ENCODE data around the gene PRICKLE2. TPM values are rescaled to one million over a fixed set of nuclear protein-coding genes. Genes with fewer than 3 reads are reported as not detected.

The PRICKLE2 gene
- total RNA-seq, 1 experiment from 2014 or later, result 18.3 TPM

- H3K4me1 ChIP-seq (replicated peaks), result no peaks in the 10 kb centered on the region
- no peak for DNase-seq (ENCODE audit: low read depth in 1 of 2, low spot score in 2 of 2)
- no peaks in the 10 kb centered on the region for H3K9me3 ChIP-seq (replicated peaks)
- no peak overlapping the region for H3K27ac ChIP-seq
- no peaks in the 10 kb centered on the region for H3K27me3 ChIP-seq (replicated peaks)
- no peak overlapping the region for H3K4me3 ChIP-seq
- peaks cover 28% of the 10 kb centered on the region for H3K36me3 ChIP-seq
These were observed 95.7 kb downstream of the PRICKLE2 start for GRCh38 chr3:64129581-64129980.

- Histone ChIP-seq H3K36me3 (peaks cover 32% of the 10 kb centered on the region), H3K4me3 (no peak overlapping the region)
- no peak for DNase-seq (ENCODE audit: low read depth in 1 of 2, low spot score in 2 of 2)
These were observed 96.2 kb downstream of the PRICKLE2 start for GRCh38 chr3:64129106-64129505.

GRCh38 chr3:64125561-64125960 lies 99.7 kb downstream of the PRICKLE2 start:
- no peak overlapping the region for H3K27ac ChIP-seq
- H3K27me3 ChIP-seq (replicated peaks), result no peaks in the 10 kb centered on the region
- H3K4me1 ChIP-seq (replicated peaks), result no peaks in the 10 kb centered on the region
- DNase-seq (ENCODE audit: low read depth in 1 of 2, low spot score in 2 of 2), result no peak
- H3K4me3 ChIP-seq, result no peak overlapping the region
- H3K9me3 ChIP-seq (replicated peaks), result no peaks in the 10 kb centered on the region
- H3K36me3 ChIP-seq, result peaks cover 46% of the 10 kb centered on the region

More at GRCh38 chr3:64129106-64129505, 96.2 kb downstream of the PRICKLE2 start:
- Histone ChIP-seq H3K9me3 (replicated peaks) (no peaks in the 10 kb centered on the region), H3K4me1 (replicated peaks) (no peaks in the 10 kb centered on the region), H3K27ac (no peak overlapping the region), H3K27me3 (replicated peaks) (no peaks in the 10 kb centered on the region)

GRCh38 chr3:64123931-64124330 lies 101.3 kb downstream of the PRICKLE2 start:
- peaks cover 56% of the 10 kb centered on the region for H3K36me3 ChIP-seq
- no peaks in the 10 kb centered on the region for H3K27me3 ChIP-seq (replicated peaks)
- no peak overlapping the region for H3K27ac ChIP-seq
- H3K4me1 ChIP-seq (replicated peaks), result no peaks in the 10 kb centered on the region
- no peaks in the 10 kb centered on the region for H3K9me3 ChIP-seq (replicated peaks)
- DNase-seq (ENCODE audit: low read depth in 1 of 2, low spot score in 2 of 2), result no peak
- no peak overlapping the region for H3K4me3 ChIP-seq

- Histone ChIP-seq H3K4me3 (no peak overlapping the region), H3K36me3 (peaks cover 53% of the 10 kb centered on the region), H3K27ac (no peak overlapping the region), H3K4me1 (replicated peaks) (no peaks in the 10 kb centered on the region), H3K9me3 (replicated peaks) (no peaks in the 10 kb centered on the region), H3K27me3 (replicated peaks) (no peaks in the 10 kb centered on the region)
- DNase-seq (ENCODE audit: low read depth in 1 of 2, low spot score in 2 of 2), result no peak
These were observed 102.8 kb downstream of the PRICKLE2 start for GRCh38 chr3:64122476-64122875.

- Histone ChIP-seq H3K4me3 (no peak overlapping the region), H3K4me1 (replicated peaks) (no peaks in the 10 kb centered on the region), H3K27me3 (replicated peaks) (no peaks in the 10 kb centered on the region), H3K36me3 (peaks cover 50% of the 10 kb centered on the region), H3K9me3 (replicated peaks) (no peaks in the 10 kb centered on the region), H3K27ac (no peak overlapping the region)
- DNase-seq (ENCODE audit: low read depth in 1 of 2, low spot score in 2 of 2), result no peak
These were observed 103.4 kb downstream of the PRICKLE2 start for GRCh38 chr3:64121750-64122311.

- Histone ChIP-seq H3K4me1 (replicated peaks) (no peaks in the 10 kb centered on the region), H3K9me3 (replicated peaks) (no peaks in the 10 kb centered on the region), H3K27me3 (replicated peaks) (no peaks in the 10 kb centered on the region), H3K27ac (no peak overlapping the region), H3K36me3 (peaks cover 49% of the 10 kb centered on the region), H3K4me3 (no peak overlapping the region)
- no peak for DNase-seq (ENCODE audit: low read depth in 1 of 2, low spot score in 2 of 2)
These were observed 104.4 kb downstream of the PRICKLE2 start for GRCh38 chr3:64120876-64121275.

- H3K27ac ChIP-seq, result no peak overlapping the region
- no peaks in the 10 kb centered on the region for H3K4me1 ChIP-seq (replicated peaks)
- H3K4me3 ChIP-seq, result no peak overlapping the region
- no peaks in the 10 kb centered on the region for H3K27me3 ChIP-seq (replicated peaks)
- DNase-seq (ENCODE audit: low read depth in 1 of 2, low spot score in 2 of 2), result no peak
- peaks cover 32% of the 10 kb centered on the region for H3K36me3 ChIP-seq
- peaks cover 4% of the 10 kb centered on the region; the same call in 1 of the 2 replicates for H3K9me3 ChIP-seq (replicated peaks)
These were observed 107.8 kb downstream of the PRICKLE2 start for GRCh38 chr3:64117483-64117882.

GRCh38 chr3:64114651-64115050 lies 110.6 kb downstream of the PRICKLE2 start:
- no peaks in the 10 kb centered on the region for H3K27me3 ChIP-seq (replicated peaks)
- no peak overlapping the region for H3K4me3 ChIP-seq
- H3K36me3 ChIP-seq, result peaks cover 28% of the 10 kb centered on the region
- H3K4me1 ChIP-seq (replicated peaks), result no peaks in the 10 kb centered on the region
- peaks cover 4% of the 10 kb centered on the region; the same call in 1 of the 2 replicates for H3K9me3 ChIP-seq (replicated peaks)
- no peak overlapping the region for H3K27ac ChIP-seq
- DNase-seq (ENCODE audit: low read depth in 1 of 2, low spot score in 2 of 2), result no peak

GRCh38 chr3:64111872-64112271 lies 113.4 kb downstream of the PRICKLE2 start:
- peaks cover 17% of the 10 kb centered on the region for H3K36me3 ChIP-seq
- no peak overlapping the region for H3K27ac ChIP-seq
- H3K9me3 ChIP-seq (replicated peaks), result peaks cover 4% of the 10 kb centered on the region; the same call in 1 of the 2 replicates
- no peak for DNase-seq (ENCODE audit: low read depth in 1 of 2, low spot score in 2 of 2)
- no peaks in the 10 kb centered on the region for H3K4me1 ChIP-seq (replicated peaks)
- no peaks in the 10 kb centered on the region for H3K27me3 ChIP-seq (replicated peaks)
- H3K4me3 ChIP-seq, result no peak overlapping the region

- H3K9me3 ChIP-seq (replicated peaks), result peaks cover 4% of the 10 kb centered on the region; the same call in 1 of the 2 replicates
- DNase-seq (ENCODE audit: low read depth in 1 of 2, low spot score in 2 of 2), result no peak
- peaks cover under 1% of the 10 kb centered on the region for H3K4me1 ChIP-seq (replicated peaks)
- peaks cover 19% of the 10 kb centered on the region for H3K36me3 ChIP-seq
- no peak overlapping the region for H3K27ac ChIP-seq
- H3K27me3 ChIP-seq (replicated peaks), result no peaks in the 10 kb centered on the region
- no peak overlapping the region for H3K4me3 ChIP-seq
These were observed 114.2 kb downstream of the PRICKLE2 start for GRCh38 chr3:64111083-64111482.

- H3K27me3 ChIP-seq (replicated peaks), result no peaks in the 10 kb centered on the region
- H3K9me3 ChIP-seq (replicated peaks), result peaks cover 4% of the 10 kb centered on the region; the same call in 1 of the 2 replicates
- peaks cover 10% of the 10 kb centered on the region for H3K4me1 ChIP-seq (replicated peaks)
- H3K4me3 ChIP-seq, result no peak overlapping the region
- peaks cover 25% of the 10 kb centered on the region for H3K36me3 ChIP-seq
- no peak overlapping the region for H3K27ac ChIP-seq
- DNase-seq (ENCODE audit: low read depth in 1 of 2, low spot score in 2 of 2), result no peak
These were observed 115.2 kb downstream of the PRICKLE2 start for GRCh38 chr3:64110071-64110470.

GRCh38 chr3:64109438-64109837 lies 115.8 kb downstream of the PRICKLE2 start:
- H3K36me3 ChIP-seq, result peaks cover 21% of the 10 kb centered on the region
- H3K4me1 ChIP-seq (replicated peaks), result peaks cover 16% of the 10 kb centered on the region
- H3K27me3 ChIP-seq (replicated peaks), result no peaks in the 10 kb centered on the region
- H3K4me3 ChIP-seq, result no peak overlapping the region
- H3K9me3 ChIP-seq (replicated peaks), result no peaks in the 10 kb centered on the region
- DNase-seq (ENCODE audit: low read depth in 1 of 2, low spot score in 2 of 2), result no peak
- H3K27ac ChIP-seq, result no peak overlapping the region

- Histone ChIP-seq H3K27ac (no peak overlapping the region), H3K4me3 (no peak overlapping the region), H3K9me3 (replicated peaks) (no peaks in the 10 kb centered on the region), H3K27me3 (replicated peaks) (no peaks in the 10 kb centered on the region), H3K36me3 (peaks cover 21% of the 10 kb centered on the region), H3K4me1 (replicated peaks) (peaks cover 17% of the 10 kb centered on the region)
- no peak for DNase-seq (ENCODE audit: low read depth in 1 of 2, low spot score in 2 of 2)
These were observed 116.4 kb downstream of the PRICKLE2 start for GRCh38 chr3:64108784-64109317.

- H3K27me3 ChIP-seq (replicated peaks), result no peaks in the 10 kb centered on the region
- DNase-seq (ENCODE audit: low read depth in 1 of 2, low spot score in 2 of 2), result no peak
- peaks cover 17% of the 10 kb centered on the region for H3K4me1 ChIP-seq (replicated peaks)
- H3K36me3 ChIP-seq, result peaks cover 21% of the 10 kb centered on the region
- no peak overlapping the region for H3K27ac ChIP-seq
- no peak overlapping the region for H3K4me3 ChIP-seq
- no peaks in the 10 kb centered on the region for H3K9me3 ChIP-seq (replicated peaks)
These were observed 117.0 kb downstream of the PRICKLE2 start for GRCh38 chr3:64108231-64108630.
